C4-2B (cell line): ENCODE data around the gene NPIPA3.

ENCODE experiments used
- CTCF ChIP-seq: fragments of 450-650 bp; conservative IDR thresholded peaks from 2 replicates; pipeline ENCODE4 v1.5.1; 2017; ENCODE audit warnings: mild to moderate bottlenecking
- ZFX ChIP-seq: fragments of 450-650 bp; IDR thresholded peaks from 2 replicates; pipeline ENCODE4 v1.6.1; 2017

- no peak for TF ChIP-seq CTCF
- TF ChIP-seq ZFX: no peak
Observed at GRCh38 chr16:14682121-14682520, 21.1 kb upstream of the NPIPA3 start.
